GM18502 (cell line): ENCODE measurements around the gene CD3G.
A peak's percentile ranks its signal among the peaks of the same experiment; 100 is the strongest.
"Not testable (repeated sequence)": the region's sequence is repeated elsewhere in the genome, so short reads cannot be mapped to it uniquely, and the experiment has no call there.

Source experiments
- ATAC-seq: cut with Tn5 transposase; IDR thresholded peaks from one replicate; pipeline ENCODE4 v1.9.1; 2021; ENCODE audit warnings: mild to moderate bottlenecking; ENCODE audit not compliant: unreplicated experiment, poor library complexity

CD3G gene

DNA sequence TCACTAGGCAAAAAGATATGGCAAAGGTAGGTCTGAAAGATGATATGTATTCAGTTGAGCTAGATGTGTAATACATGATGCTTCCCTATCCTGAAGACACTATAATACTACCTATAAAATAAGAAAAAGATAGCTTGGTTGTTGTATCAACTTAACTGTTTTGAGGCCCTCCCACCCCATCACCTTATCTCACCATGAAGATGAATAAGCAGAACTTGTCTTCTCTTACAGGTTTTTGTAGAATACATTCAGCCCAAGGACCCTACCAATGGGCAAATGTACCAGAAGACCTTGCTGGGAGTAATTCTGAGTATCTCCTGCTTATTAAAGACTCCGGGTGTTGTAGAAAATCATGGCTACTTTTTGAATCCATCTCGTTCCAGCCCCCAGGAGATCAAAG, 29.1 kb downstream of the CD3G start:
- no peak for ATAC-seq

DNA sequence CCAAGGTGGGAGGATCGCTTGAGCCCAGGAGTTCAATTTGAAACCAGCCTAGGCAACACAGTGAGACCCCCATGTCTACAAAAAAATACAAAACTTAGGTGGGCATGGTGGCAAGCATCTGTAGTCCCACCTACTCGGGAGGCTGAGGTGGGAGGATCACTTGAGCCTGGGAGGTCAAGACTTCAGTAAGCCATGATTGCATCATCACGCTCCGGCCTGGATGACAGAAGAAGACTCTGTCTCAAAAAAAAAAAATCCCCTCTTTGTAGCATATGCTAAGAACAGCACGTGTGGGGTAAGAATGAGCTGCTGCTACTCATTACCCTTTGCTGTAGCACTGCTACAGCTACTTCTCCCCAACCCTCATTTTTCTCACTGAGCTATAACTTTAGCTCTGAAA, 29.7 kb downstream of the CD3G start:
- no peak for ATAC-seq

DNA sequence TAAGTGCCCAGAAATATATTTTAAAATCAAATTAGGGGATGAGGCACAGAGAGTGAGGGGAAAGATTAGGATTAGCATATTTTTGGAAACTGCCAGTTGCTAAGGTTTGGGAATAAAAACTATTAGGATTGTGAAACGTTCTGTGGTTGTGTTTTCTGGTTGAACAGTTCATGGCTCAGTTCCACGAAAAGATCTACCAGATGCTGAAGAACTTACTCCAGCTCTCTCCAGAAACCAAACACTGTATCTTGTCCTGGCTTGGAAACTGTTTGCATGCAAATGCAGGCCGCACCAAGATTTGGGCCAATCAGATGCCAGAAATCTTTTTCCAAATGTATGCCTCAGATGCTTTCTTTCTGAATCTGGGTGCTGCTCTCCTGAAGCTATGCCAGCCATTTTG, 30.6 kb downstream of the CD3G start:
- ATAC-seq, result no peak

DNA sequence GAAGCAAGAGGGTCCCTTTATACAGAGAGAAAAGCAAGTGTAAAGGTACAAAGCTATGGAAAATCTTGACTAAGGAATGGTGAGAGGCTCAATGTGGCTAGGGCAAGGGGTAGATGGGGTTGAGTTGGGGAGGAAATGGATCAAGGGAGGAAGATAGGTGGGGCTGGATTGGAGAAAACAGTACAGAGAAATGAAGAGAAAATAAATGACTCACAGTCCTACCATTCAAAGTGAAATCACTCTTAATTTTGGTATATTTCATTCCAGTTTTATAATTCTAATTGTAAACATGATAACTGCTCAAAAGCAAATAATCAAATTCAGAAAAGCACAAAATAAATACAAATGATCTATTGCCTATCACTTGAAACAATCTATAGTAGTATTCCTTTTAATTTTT, 31.8 kb downstream of the CD3G start:
- no peak for ATAC-seq

DNA sequence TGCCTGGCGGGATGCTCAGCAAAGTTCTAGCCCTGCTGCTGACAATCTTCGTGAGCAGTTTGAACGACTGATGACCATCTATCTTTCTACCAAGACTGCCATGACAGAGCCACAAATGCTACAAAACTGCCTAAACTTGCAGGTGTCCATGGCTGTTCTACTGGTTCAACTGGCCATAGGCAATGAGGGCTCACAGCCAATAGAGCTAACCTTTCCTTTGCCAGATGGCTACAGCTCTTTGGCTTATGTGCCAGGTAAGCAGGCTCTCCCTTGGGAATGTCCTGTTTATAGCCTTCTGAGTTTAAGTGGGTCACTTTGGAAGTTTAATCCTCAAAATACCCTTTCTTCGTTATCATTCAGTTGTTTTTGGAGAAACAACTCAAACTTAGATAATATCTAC, 35.4 kb downstream of the CD3G start:
- no peak for ATAC-seq

DNA sequence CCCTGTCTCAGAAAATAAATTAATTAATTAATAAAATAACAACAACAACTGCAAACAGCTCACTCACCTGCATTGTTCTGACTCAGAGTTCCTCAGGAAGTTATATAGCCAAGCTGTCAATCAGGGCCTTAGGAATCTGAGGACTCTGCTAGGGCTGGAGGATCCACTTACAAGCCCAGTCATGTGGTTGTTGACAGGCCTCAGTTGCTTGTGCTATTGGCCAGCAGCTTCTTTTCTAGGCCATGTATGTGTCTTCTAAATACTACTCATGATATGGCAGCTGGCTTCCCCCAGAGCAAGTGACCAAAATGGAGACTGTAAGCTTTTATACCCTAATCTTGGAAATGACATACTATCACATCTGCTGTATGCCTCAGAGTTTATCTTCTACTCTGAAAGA, 36.4 kb downstream of the CD3G start:
- no peak for ATAC-seq

DNA sequence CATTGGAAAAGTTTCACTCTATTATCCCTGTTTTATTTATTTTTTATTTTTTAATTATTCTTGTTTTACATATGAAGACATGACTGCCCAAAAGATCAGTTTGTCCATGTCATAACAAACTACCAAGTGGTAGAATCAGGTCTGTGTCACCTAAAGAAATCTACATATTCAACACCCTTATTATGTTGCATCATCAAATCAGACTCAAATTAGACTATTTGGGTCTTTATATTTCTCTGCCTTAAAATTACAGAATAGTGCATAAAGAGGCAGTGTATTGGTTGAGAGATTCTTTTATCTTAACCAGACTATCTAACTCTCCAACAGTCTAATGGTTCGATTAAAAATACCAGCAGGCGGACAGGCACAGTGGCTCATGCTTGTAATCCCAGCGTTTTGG, 38.8 kb downstream of the CD3G start:
- ATAC-seq, result no peak

DNA sequence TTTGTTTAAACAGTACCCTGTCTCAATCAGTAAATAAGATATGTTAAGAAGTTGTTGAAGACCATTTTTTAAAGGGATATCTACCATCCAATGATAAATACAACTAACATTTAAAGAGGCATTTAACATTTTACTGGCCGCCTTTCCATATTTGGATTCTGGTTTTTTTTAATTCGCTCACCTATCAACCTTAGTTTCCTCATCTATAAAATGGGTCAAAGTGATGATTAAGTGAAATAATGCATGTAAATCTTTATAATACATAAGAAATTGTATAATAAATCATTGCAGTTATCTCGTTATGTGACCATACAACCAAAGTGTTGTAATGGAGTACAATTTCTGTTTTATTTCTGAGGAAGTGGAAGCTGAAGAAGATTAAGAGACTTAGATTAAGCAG, 39.5 kb downstream of the CD3G start:
- ATAC-seq, result no peak

DNA sequence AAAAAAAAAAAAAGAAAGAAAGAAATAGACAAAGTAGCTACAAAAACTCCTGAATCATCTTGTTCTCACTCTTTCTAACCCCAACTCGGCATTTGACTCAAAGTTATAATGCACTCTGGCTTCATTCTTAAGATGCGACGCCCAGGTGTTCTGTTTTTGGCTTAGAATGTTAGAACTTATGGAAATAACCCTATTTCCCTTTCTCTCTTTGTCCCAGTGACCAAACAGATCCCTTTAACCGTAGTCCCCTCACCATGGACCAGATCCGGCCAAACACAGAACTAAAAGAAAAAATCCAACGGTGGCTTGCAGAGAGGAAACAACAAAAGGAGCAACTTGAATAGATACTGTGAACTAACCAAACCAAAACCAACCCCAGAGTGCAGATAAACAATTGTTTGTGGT, 52.0 kb downstream of the CD3G start:
- ATAC-seq, result no peak

DNA sequence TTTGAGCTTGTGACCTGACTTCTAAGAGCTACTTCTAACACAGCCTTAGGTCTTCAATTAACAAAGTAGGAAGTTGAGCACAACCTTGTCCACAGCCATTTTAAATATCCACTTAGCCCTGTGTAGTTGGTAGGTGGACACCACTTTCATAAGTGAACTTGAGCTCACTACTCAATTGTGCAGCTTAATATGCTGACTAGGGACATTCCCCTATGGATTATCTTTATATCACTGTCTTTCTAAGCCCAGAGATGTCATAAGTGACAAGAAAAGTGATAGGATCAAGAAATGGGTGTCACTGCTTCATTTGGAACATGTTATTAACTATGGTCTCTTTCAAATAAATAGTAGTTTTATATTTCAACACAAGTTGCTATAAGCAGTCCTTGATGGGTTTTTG, 53.3 kb downstream of the CD3G start:
- ATAC-seq, result no peak

DNA sequence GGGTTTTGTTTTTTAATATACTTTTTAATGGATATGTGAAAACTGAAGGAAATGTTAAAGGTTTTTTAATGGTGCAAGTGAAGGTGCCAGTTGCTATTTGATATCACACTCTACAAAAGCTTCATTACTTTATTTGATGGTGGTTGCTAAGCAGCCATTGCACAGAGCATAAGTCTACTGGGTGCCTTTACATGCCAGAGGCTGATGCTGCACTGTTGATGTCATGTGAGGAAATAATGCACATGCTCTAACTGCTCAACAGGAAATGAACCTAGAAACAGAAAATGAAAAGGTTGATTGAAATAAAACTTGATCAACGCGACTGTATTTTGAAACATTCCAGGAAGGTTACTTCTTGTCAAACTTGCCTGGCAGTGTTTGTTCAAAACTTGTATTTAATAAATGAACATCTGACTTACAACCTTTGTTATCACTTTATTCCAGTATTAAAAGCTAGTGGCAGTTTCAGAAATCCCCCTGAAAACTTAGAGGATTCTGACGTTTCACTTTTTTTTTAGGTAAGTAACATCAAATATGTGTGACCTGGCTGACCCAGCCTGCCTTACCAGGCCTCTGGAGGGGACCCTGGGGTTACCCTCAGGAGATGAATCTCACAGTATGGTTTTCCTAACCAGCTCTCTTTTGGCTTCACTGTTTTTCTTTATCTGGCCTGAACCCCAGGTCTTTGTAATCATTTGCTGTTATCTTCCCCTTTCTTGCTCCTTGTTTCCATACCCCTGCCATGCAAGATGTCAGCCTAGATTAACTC, 54.8 kb downstream of the CD3G start:
- ATAC-seq, result no peak

DNA sequence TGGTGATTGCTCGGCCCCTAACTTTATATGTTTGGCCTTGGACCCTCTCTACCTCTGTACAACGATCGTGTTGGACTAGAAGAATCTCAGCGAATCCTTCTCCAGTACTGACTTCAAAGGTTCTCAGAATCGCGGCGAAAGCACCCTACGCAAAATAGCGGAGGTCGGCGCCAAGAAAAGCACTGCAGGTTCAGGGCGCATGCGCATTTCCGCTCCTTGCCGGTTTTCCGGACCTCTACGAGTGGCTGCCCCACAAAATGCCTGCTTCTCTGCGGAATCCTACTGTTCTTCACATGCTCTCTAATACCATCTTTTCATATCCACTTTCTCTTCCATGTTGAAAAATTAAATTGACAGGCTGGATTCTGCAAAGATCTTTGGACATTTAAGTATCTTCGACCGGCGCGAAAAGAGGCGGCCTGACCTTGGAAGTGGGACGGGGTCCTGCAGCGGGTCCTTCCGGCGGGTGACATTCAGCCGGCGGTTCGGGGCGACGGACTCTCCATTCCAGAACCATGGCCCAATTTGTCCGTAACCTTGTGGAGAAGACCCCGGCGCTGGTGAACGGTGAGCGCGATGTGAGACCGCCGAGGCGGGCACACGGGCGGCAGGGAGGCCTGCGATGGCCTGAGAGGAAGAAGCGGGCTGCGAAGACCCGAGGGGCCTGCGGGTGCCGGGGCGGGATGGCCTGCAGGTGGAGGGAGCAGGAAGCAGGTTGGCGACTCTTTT, 57.2 kb downstream of the CD3G start, which contains the start of gene ATP5MG:
Gene ATP5MG, plus strand, starts transcription at position 456 of the 729 bp plus-strand sequence. Its CDS starts 60 bp downstream, at position 516.
- ATAC-seq, result peak; percentile 69

DNA sequence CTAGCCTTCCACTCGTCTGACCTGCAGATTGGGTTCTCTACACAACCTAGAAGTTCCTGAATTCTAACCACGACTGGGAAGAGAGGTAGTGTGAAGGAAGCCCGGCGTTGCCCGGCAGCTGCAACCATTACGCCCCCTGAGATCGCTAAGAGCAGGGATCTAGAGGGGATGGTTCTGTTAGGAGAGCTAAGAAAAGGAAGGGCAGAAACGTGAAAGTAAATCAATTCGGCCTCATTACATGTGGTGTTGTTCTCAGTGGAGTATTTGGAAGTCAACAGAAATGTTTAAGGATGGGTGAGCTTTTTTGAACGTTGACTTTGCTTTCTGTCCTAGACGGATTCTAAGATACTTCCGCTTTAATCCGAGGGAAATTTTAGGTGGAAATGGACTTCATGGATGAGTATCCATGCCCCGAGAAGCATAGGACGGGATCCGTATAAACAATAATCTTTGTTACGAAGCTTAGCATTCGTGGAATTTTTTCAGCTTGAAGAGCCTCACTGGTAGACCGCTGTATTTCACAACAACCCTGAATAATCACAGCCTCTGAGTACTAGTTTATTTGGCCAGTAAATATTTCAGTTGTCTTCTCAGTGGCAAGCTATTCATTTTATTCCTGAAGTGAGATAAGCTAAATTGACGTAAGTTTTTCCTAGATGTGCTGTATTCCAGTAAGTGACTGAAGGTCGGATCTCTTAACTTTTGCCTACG, 57.9 kb downstream of the CD3G start:
- no peak for ATAC-seq

DNA sequence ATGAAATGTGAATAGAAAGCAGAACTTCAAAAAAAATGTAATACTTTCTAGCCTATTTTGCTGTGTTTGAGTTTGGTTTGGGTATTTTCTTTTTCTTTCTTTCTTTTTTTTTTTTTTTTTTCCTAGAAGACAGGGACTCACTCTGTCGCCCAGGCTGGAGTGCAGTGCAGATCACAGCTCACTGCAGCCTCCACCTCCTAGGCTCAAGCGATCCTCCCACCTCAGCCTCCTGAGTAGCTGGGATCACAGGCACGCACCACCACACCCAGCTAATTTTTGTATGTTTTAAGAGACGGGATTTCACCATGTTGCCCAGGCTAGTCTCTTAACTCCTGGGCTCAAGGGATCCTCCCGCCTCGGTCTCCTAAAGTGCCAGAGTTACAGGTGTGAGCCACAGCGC, 58.5 kb downstream of the CD3G start:
- ATAC-seq, result not testable (repeated sequence)
